GM19099 (cell line): Measurements from ENCODE around the gene C14orf93.

Experiments used
- POLR2A ChIP-seq: IDR thresholded peaks from 3 replicates; pipeline ENCODE4 v1.6.1; 2011; ENCODE audit warnings: low read depth; ENCODE audit not compliant: insufficient read length; ENCODE audit errors: extremely low read depth

C14orf93 gene

GRCh38 chr14:23009939-23010726 is at the start of gene C14orf93:
Gene C14orf93 (minus strand): TSS chr14:23010143. CDS start chr14:22999023, 11,120 bp downstream.
- peak; percentile 66 for TF ChIP-seq POLR2A

- TF ChIP-seq POLR2A, result no peak
Observed at GRCh38 chr14:23058654-23059504, 48.9 kb upstream of the C14orf93 start.

- no peak for TF ChIP-seq POLR2A
Observed at GRCh38 chr14:23057757-23058653, 48.1 kb upstream of the C14orf93 start.

GRCh38 chr14:23056956-23057756 is 47.2 kb upstream of the C14orf93 start, which contains the start of gene CDH24:
Gene CDH24 (minus strand): TSS chr14:23057520. CDS start chr14:23055733, 1,787 bp downstream.
- peak; percentile 41 for TF ChIP-seq POLR2A

GRCh38 chr14:23056145-23056955 is 46.4 kb upstream of the C14orf93 start:
- TF ChIP-seq POLR2A, result no peak

GRCh38 chr14:23055621-23056144 is 45.7 kb upstream of the C14orf93 start:
- TF ChIP-seq POLR2A, result no peak

- TF ChIP-seq POLR2A, result no peak
Observed at GRCh38 chr14:23055147-23055550, 45.2 kb upstream of the C14orf93 start.

- no peak for TF ChIP-seq POLR2A
Observed at GRCh38 chr14:23054000-23054811, 44.3 kb upstream of the C14orf93 start.

GRCh38 chr14:23053426-23053825 is 43.5 kb upstream of the C14orf93 start:
- TF ChIP-seq POLR2A, result no peak

GRCh38 chr14:23052671-23053070 is 42.7 kb upstream of the C14orf93 start:
- TF ChIP-seq POLR2A, result no peak

- no peak for TF ChIP-seq POLR2A
Observed at GRCh38 chr14:23052182-23052623, 42.3 kb upstream of the C14orf93 start.
